Measurements from ENCODE around the gene SLC35B3.

DNA sequence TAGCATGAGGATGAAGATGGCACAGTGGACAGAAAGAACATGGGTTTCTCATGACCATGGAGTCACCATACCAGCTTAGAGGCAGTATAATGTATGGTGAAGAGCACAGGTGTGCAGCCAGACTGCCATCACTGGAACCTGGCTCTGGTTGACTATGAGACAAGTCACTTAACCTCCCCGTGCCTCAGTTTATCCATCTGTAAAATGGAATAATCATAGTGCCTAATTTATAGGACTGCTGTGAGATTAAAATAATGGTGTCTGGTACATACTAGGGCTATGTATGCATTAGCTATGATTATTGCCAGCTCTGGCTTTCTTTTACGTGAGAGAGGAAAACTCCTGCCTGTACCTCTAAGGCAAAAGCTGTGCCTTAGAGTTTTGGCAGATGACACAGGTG, 19.4 kb downstream of the SLC35B3 start:
- TF ChIP-seq POLR2A (IDR thresholded peaks at IDR 0.05; ENCODE audit: low read depth, low read length) (no peak), HCFC1 (IDR thresholded peaks at IDR 0.05; ENCODE audit: low read length) (no peak), SIN3A (IDR thresholded peaks at IDR 0.05; ENCODE audit: low read depth, low read length) (no peak), NRF1 (conservative IDR thresholded peaks at IDR 0.05; ENCODE audit: low read depth, low read length) (no peak), POLR2AphosphoS5 (IDR thresholded peaks at IDR 0.05; ENCODE audit: low read length) (no peak), POU2F2 (IDR thresholded peaks at IDR 0.05; ENCODE audit: borderline replicate concordance, low read depth, low read length) (no peak), ZSCAN29 (IDR thresholded peaks at IDR 0.05) (no peak), CBFB (IDR thresholded peaks at IDR 0.05; ENCODE audit: low read depth) (no peak)
- TF ChIP-seq, protein P1, sequence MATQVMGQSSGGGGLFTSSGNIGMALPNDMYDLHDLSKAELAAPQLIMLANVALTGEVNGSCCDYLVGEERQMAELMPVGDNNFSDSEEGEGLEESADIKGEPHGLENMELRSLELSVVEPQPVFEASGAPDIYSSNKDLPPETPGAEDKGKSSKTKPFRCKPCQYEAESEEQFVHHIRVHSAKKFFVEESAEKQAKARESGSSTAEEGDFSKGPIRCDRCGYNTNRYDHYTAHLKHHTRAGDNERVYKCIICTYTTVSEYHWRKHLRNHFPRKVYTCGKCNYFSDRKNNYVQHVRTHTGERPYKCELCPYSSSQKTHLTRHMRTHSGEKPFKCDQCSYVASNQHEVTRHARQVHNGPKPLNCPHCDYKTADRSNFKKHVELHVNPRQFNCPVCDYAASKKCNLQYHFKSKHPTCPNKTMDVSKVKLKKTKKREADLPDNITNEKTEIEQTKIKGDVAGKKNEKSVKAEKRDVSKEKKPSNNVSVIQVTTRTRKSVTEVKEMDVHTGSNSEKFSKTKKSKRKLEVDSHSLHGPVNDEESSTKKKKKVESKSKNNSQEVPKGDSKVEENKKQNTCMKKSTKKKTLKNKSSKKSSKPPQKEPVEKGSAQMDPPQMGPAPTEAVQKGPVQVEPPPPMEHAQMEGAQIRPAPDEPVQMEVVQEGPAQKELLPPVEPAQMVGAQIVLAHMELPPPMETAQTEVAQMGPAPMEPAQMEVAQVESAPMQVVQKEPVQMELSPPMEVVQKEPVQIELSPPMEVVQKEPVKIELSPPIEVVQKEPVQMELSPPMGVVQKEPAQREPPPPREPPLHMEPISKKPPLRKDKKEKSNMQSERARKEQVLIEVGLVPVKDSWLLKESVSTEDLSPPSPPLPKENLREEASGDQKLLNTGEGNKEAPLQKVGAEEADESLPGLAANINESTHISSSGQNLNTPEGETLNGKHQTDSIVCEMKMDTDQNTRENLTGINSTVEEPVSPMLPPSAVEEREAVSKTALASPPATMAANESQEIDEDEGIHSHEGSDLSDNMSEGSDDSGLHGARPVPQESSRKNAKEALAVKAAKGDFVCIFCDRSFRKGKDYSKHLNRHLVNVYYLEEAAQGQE (IDR thresholded peaks at IDR 0.05; ENCODE audit: low read depth, low read length): no peak
- TF ChIP-seq, protein P2, sequence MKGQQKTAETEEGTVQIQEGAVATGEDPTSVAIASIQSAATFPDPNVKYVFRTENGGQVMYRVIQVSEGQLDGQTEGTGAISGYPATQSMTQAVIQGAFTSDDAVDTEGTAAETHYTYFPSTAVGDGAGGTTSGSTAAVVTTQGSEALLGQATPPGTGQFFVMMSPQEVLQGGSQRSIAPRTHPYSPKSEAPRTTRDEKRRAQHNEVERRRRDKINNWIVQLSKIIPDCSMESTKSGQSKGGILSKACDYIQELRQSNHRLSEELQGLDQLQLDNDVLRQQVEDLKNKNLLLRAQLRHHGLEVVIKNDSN (IDR thresholded peaks at IDR 0.05; ENCODE audit: borderline replicate concordance, extremely low read length, insufficient read depth, low read depth, low read length): no peak
- TF ChIP-seq, protein P3, sequence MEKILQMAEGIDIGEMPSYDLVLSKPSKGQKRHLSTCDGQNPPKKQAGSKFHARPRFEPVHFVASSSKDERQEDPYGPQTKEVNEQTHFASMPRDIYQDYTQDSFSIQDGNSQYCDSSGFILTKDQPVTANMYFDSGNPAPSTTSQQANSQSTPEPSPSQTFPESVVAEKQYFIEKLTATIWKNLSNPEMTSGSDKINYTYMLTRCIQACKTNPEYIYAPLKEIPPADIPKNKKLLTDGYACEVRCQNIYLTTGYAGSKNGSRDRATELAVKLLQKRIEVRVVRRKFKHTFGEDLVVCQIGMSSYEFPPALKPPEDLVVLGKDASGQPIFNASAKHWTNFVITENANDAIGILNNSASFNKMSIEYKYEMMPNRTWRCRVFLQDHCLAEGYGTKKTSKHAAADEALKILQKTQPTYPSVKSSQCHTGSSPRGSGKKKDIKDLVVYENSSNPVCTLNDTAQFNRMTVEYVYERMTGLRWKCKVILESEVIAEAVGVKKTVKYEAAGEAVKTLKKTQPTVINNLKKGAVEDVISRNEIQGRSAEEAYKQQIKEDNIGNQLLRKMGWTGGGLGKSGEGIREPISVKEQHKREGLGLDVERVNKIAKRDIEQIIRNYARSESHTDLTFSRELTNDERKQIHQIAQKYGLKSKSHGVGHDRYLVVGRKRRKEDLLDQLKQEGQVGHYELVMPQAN (conservative IDR thresholded peaks at IDR 0.05): no peak
- TF ChIP-seq, protein P4, sequence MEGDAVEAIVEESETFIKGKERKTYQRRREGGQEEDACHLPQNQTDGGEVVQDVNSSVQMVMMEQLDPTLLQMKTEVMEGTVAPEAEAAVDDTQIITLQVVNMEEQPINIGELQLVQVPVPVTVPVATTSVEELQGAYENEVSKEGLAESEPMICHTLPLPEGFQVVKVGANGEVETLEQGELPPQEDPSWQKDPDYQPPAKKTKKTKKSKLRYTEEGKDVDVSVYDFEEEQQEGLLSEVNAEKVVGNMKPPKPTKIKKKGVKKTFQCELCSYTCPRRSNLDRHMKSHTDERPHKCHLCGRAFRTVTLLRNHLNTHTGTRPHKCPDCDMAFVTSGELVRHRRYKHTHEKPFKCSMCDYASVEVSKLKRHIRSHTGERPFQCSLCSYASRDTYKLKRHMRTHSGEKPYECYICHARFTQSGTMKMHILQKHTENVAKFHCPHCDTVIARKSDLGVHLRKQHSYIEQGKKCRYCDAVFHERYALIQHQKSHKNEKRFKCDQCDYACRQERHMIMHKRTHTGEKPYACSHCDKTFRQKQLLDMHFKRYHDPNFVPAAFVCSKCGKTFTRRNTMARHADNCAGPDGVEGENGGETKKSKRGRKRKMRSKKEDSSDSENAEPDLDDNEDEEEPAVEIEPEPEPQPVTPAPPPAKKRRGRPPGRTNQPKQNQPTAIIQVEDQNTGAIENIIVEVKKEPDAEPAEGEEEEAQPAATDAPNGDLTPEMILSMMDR (IDR thresholded peaks at IDR 0.05 in 2 of 3, conservative IDR thresholded peaks at IDR 0.05 in 1 of 3; ENCODE audit: control insufficient read depth in 2 of 3, extremely low read depth in 1 of 3, insufficient read depth in 1 of 3, low read depth in 3 of 3, low read length in 3 of 3): no peak

All from GM12878 (cell line).